Adrenal gland (tissue), 12 donors: ENCODE data around the gene MS4A5. TPM values are rescaled to one million over a fixed set of nuclear protein-coding genes. Genes with fewer than 3 reads are reported as not detected.

Source experiments
- DNase-seq, 7 donors: peaks; one replicate each; pipeline ENCODE4 v3.0.0-alpha.2; 2019 to 2020
- H3K27ac ChIP-seq, 5 donors: fragments of 200-600 bp; sonication (generic) in 4 of 5; 1 replicate in 3 of 5; 2 replicates in 2 of 5; pipeline versions ENCODE4 v1.5.1 to v1.8.0; 2016 to 2020; ENCODE audit warnings: mild to moderate bottlenecking in 1 of 5
- H3K27me3 ChIP-seq: fragments of 200-600 bp; 2 replicates; pipeline ENCODE4 v1.8.0; 2021
- H3K36me3 ChIP-seq, 2 donors: fragments of 200-600 bp; replicated peaks in 1 of 2; 1 replicate in 1 of 2; 2 replicates in 1 of 2; pipeline versions ENCODE4 v1.5.1 to v1.8.0; 2018 to 2022
- H3K4me1 ChIP-seq, 2 donors: fragments of 200-600 bp; replicated peaks in 1 of 2; 1 replicate in 1 of 2; 2 replicates in 1 of 2; pipeline versions ENCODE4 v1.5.1 to v1.8.0; 2018 to 2021
- H3K4me3 ChIP-seq, 4 donors: fragments of 200-600 bp; sonication (generic) in 3 of 4; one replicate each; pipeline ENCODE4 v1.5.1; 2016 to 2018
- H3K9me3 ChIP-seq, 3 donors: fragments of 200-600 bp; sonication (generic) in 1 of 3; replicated peaks in 1 of 3; 1 replicate in 2 of 3; 2 replicates in 1 of 3; pipeline versions ENCODE4 v1.5.1 to v1.8.0; 2016 to 2021
- CTCF ChIP-seq, 6 experiments: fragments of 450-650 bp in 4 of 6; fragments of 200-600 bp in 2 of 6; sonication (generic) in 1 of 6; IDR thresholded peaks; 1 replicate in 5 of 6; 2 replicates in 1 of 6; pipeline versions ENCODE4 v1.5.1 to v1.8.0; 2016 to 2021; ENCODE audit warnings: antibody characterized with exemption in 6 of 6, mild to moderate bottlenecking in 2 of 6, moderate library complexity in 1 of 6
- POLR2A ChIP-seq, 2 donors: fragments of 450-650 bp; IDR thresholded peaks; one replicate each; pipeline ENCODE4 v1.6.1; 2017; ENCODE audit warnings: antibody characterized with exemption in 2 of 2, mild to moderate bottlenecking in 2 of 2, moderate library complexity in 1 of 2
- WGBS, 4 donors: extraction: QIAGEN DNeasy Blood & Tissue Kit in 2 of 4; methylation state at CpG; one replicate each; pipeline versions ENCODE4 v1.1.5 to v1.1.7; 2013 to 2017; 5-methylcytosine and 5-hydroxymethylcytosine counted together
- intact Hi-C, 2 donors: fragments of 100-400 bp; cut with DNase I; formaldehyde crosslinking; loops; one replicate each; pipeline versions ENCODE4 v1.14.1 to v1.15.0; 2022 to 2023
- polyA plus RNA-seq, 3 donors: library from polyadenylated mRNA; stranded (reverse); fragments of 200-250 nt in 2 of 3; fragments of 350-450 nt in 1 of 3; fragmentation: Illumina TruSeq in 1 of 3; extraction: RNeasy Lipid Tissue Mini Kit (QIAGEN cat#74804) in 1 of 3; gene quantifications; one replicate each; pipeline ENCODE4 v1.2.3, GENCODE V29; 2013 to 2014
- total RNA-seq, 9 donors: library from RNA; depleted of rRNA in 4 of 9; stranded (reverse); fragments of >200 nt in 4 of 9; fragments of 120-200 nt in 1 of 9; fragmentation: NEBNext Ultra II Directional in 1 of 9; extraction: Animal tissue kit (Norgen Biotek cat#: 25700) in 1 of 9; gene quantifications; one replicate each; pipeline versions ENCODE4 v1.1.0 to v1.2.4, GENCODE V29; 2013 to 2023
- donor health status: healthy with polysubstance abuse.
- donor health status: Bipolar disorder and iron deficiency.
- donor health status: DM: yes; HTN: yes; CAD: no.
- donor health status: DM: no; HTN: no; CAD: no.
- donor health status: DM: no; HTN: no; CAD: no.
- donor health status: DM: yes; HTN: yes; CAD: no.

Gene MS4A5
- total and polyA plus RNA-seq, 12 donors, result not detected

- DNase-seq, result peak in 1 of 7 donors; percentile 6
- intact Hi-C loops, result no loop called here
- no peak overlapping the region for H3K4me3 ChIP-seq
- no peaks in the 10 kb centered on the region for H3K4me1 ChIP-seq
- TF ChIP-seq CTCF (IDR thresholded peaks at IDR 0.05) (no peak), POLR2A (IDR thresholded peaks at IDR 0.05) (no peak)
- H3K36me3 ChIP-seq, result no peaks in the 10 kb centered on the region
- no peaks in the 10 kb centered on the region for H3K9me3 ChIP-seq
- peak overlapping the region in 1 of 5 donors; percentile 28 for H3K27ac ChIP-seq
- no peaks in the 10 kb centered on the region for H3K27me3 ChIP-seq
- 42 to 53% (median 47%) methylated on average over 6 of the region's 6 CpGs for WGBS, 4 donors
Observed at GRCh38 chr11:60477035-60477445, 47.7 kb downstream of the MS4A5 start.

- H3K27ac ChIP-seq, result no peak overlapping the region
- TF ChIP-seq CTCF (IDR thresholded peaks at IDR 0.05) (no peak), POLR2A (IDR thresholded peaks at IDR 0.05) (no peak)
- 35 to 49% (median 44%) methylated on average over 2 of the region's 2 CpGs for WGBS, 4 donors
- intact Hi-C loops, result no loop called here
- no peaks in the 10 kb centered on the region for H3K27me3 ChIP-seq
- H3K4me1 ChIP-seq, result no peaks in the 10 kb centered on the region
- DNase-seq, result peak in 2 of 7 donors; percentile 24 to 28
- H3K9me3 ChIP-seq, result no peaks in the 10 kb centered on the region
- no peaks in the 10 kb centered on the region for H3K36me3 ChIP-seq
- H3K4me3 ChIP-seq, result no peak overlapping the region
Observed at GRCh38 chr11:60482361-60482760, 53.0 kb downstream of the MS4A5 start.

- no peak overlapping the region for H3K4me3 ChIP-seq
- no peaks in the 10 kb centered on the region for H3K9me3 ChIP-seq
- no peaks in the 10 kb centered on the region for H3K36me3 ChIP-seq
- H3K4me1 ChIP-seq, result no peaks in the 10 kb centered on the region
- intact Hi-C loops, result no loop called here
- TF ChIP-seq POLR2A (IDR thresholded peaks at IDR 0.05), result no peak
- peak in 4 of 6 experiments; percentile 11 to 33 (median 20) for TF ChIP-seq CTCF (IDR thresholded peaks at IDR 0.05)
- DNase-seq, result peak in 2 of 7 donors; percentile 9 to 51
- no peaks in the 10 kb centered on the region for H3K27me3 ChIP-seq
- no peak overlapping the region for H3K27ac ChIP-seq
- WGBS, 4 donors, result 63 to 78% (median 67%) methylated on average over 5 of the region's 5 CpGs
Observed at GRCh38 chr11:60485987-60486386, 56.6 kb downstream of the MS4A5 start.

GRCh38 chr11:60492488-60493009, 63.2 kb downstream of the MS4A5 start, which contains the start of gene MS4A12:
Gene MS4A12, plus strand, starts transcription at chr11:60492778. Its CDS starts 4,541 bp downstream, at chr11:60497319.
- H3K36me3 ChIP-seq, result no peaks in the 10 kb centered on the region
- H3K27me3 ChIP-seq, result no peaks in the 10 kb centered on the region
- 60 to 73% (median 71%) methylated on average over 4 of the region's 4 CpGs for WGBS, 4 donors
- intact Hi-C loops, result no loop called here
- no peaks in the 10 kb centered on the region for H3K4me1 ChIP-seq
- no peak for DNase-seq
- no peak within 1 kb of the TSS for H3K4me3 ChIP-seq
- no peak within 1 kb of the TSS for H3K27ac ChIP-seq
- H3K9me3 ChIP-seq, result no peaks in the 10 kb centered on the region
- TF ChIP-seq POLR2A (IDR thresholded peaks at IDR 0.05) (no peak), CTCF (IDR thresholded peaks at IDR 0.05) (no peak)
